ENCODE data around the gene PROSER2.

GRCh38 chr10:11887381-11888227 is 64.4 kb downstream of the PROSER2 start:
- no peak for TF ChIP-seq POLR2AphosphoS5 (IDR thresholded peaks at IDR 0.05; ENCODE audit: low read depth, low read length)
- no peak for TF ChIP-seq POLR2A (IDR thresholded peaks at IDR 0.05; ENCODE audit: low read depth, low read length)
- no peak for TF ChIP-seq TAF1 (IDR thresholded peaks at IDR 0.05; ENCODE audit: borderline replicate concordance, low read depth, low read length)
